Neutrophil (primary cell): ENCODE results near the gene GSTA2.

Experiments used
- H3K27ac ChIP-seq: fragments of 200-600 bp; sonication (generic); 2 replicates; pipeline ENCODE4 v1.5.1; 2016; ENCODE audit warnings: mild to moderate bottlenecking, moderate library complexity
- H3K27me3 ChIP-seq: fragments of 200-600 bp; sonication (generic); 2 replicates; pipeline ENCODE4 v1.6.0; 2016; ENCODE audit warnings: mild to moderate bottlenecking
- H3K36me3 ChIP-seq: fragments of 200-600 bp; sonication (generic); 2 replicates; pipeline ENCODE4 v1.5.1; 2017
- H3K4me1 ChIP-seq, 2 experiments: fragments of 200-600 bp in 1 of 2; sonication (generic) in 1 of 2; 1 replicate in 1 of 2; 2 replicates in 1 of 2; pipeline versions ENCODE4 v1.5.1 to v1.6.1; 2013 to 2016; ENCODE audit warnings: low read depth in 1 of 2, low read length in 1 of 2, mild to moderate bottlenecking in 1 of 2, moderate library complexity in 1 of 2; ENCODE audit not compliant: control insufficient read depth in 1 of 2, insufficient read depth in 1 of 2
- H3K4me3 ChIP-seq, 2 experiments: fragments of 200-600 bp in 1 of 2; sonication (generic) in 1 of 2; 1 replicate in 1 of 2; 2 replicates in 1 of 2; pipeline ENCODE4 v1.5.1; 2013 to 2016; ENCODE audit warnings: low read depth in 1 of 2, low read length in 1 of 2, mild to moderate bottlenecking in 1 of 2, moderate library complexity in 1 of 2
- H3K9me3 ChIP-seq: fragments of 200-600 bp; sonication (generic); 2 replicates; pipeline ENCODE4 v1.5.1; 2016
- TF ChIP-seq, protein P1 (sequence below): fragments of 200-600 bp; sonication (generic); IDR thresholded peaks from 2 replicates; pipeline ENCODE4 v1.5.1; 2016; ENCODE audit warnings: antibody characterized with exemption

Gene GSTA2

DNA sequence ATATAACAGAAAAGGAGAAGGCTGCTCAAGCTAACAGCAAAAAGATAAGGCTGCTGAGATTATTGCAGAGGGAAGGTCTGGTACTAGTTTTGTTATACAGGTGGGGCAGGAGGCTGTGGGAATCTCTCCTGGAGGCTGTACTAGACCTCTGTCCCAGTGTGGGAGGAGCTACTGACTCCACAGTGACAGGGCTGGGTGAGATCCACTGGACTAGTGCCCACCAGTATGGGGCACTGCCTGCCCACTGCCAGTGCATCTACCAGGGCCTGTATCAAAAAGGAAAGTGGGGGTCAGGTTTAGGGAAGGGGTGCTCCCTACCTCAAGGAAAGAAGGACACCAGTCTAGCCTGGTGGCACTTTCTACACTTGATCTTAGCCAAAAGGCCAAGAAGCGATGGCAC, 30.1 kb downstream of the GSTA2 start:
- no peaks in the 10 kb centered on the region for H3K36me3 ChIP-seq
- H3K9me3 ChIP-seq, result no peaks in the 10 kb centered on the region
- no peaks in the 10 kb centered on the region for H3K27me3 ChIP-seq
- no peak overlapping the region for H3K27ac ChIP-seq
- TF ChIP-seq, protein P1, sequence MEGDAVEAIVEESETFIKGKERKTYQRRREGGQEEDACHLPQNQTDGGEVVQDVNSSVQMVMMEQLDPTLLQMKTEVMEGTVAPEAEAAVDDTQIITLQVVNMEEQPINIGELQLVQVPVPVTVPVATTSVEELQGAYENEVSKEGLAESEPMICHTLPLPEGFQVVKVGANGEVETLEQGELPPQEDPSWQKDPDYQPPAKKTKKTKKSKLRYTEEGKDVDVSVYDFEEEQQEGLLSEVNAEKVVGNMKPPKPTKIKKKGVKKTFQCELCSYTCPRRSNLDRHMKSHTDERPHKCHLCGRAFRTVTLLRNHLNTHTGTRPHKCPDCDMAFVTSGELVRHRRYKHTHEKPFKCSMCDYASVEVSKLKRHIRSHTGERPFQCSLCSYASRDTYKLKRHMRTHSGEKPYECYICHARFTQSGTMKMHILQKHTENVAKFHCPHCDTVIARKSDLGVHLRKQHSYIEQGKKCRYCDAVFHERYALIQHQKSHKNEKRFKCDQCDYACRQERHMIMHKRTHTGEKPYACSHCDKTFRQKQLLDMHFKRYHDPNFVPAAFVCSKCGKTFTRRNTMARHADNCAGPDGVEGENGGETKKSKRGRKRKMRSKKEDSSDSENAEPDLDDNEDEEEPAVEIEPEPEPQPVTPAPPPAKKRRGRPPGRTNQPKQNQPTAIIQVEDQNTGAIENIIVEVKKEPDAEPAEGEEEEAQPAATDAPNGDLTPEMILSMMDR, result no peak
- H3K4me1 ChIP-seq, result no peaks in the 10 kb centered on the region
- H3K4me3 ChIP-seq, result no peak overlapping the region

DNA sequence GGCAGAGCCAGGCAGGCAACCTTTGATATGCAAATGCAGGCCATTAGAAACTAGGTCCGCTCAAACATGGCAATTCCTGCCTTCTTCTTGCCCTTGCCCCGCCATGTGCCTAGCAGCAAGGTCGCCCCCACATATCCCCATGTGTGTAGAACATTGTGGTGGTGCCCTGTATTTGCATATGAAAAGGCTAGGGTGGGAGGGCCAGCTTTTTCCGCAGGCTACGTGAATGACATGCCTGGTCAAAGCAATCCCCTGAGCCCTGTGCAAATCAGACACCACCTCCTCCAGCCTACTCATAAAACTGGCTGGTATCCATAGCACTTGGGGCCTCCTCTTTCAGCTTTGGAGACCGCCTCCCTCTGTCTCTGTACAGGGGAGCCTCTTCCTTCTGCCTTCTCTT, 31.6 kb downstream of the GSTA2 start:
- H3K4me1 ChIP-seq, result no peaks in the 10 kb centered on the region
- no peaks in the 10 kb centered on the region for H3K27me3 ChIP-seq
- H3K36me3 ChIP-seq, result no peaks in the 10 kb centered on the region
- no peaks in the 10 kb centered on the region for H3K9me3 ChIP-seq
- no peak overlapping the region for H3K4me3 ChIP-seq
- TF ChIP-seq, protein P1, result no peak
- no peak overlapping the region for H3K27ac ChIP-seq

DNA sequence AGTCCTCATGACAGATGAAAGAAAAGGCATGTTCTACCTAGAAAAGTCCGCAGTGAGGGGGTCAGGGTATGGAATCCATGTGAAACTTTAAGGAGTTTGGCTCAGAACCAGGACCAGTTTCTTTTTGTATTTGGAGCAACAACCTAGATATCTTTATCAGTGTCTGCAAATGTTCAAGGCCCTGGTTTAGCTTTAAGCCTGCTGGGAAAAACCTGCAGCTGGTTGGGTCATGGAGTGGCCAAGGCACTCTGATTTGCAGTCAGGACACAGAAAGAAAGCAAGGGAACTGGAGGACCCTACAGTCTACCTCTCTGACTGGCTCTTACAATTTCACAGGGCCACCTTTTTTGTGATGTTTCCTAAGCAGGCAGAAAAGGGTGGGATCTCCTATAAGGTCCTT, 33.7 kb downstream of the GSTA2 start:
- no peaks in the 10 kb centered on the region for H3K27me3 ChIP-seq
- H3K9me3 ChIP-seq, result no peaks in the 10 kb centered on the region
- no peaks in the 10 kb centered on the region for H3K4me1 ChIP-seq
- TF ChIP-seq, protein P1, result no peak
- no peak overlapping the region for H3K27ac ChIP-seq
- no peaks in the 10 kb centered on the region for H3K36me3 ChIP-seq
- H3K4me3 ChIP-seq, result no peak overlapping the region

DNA sequence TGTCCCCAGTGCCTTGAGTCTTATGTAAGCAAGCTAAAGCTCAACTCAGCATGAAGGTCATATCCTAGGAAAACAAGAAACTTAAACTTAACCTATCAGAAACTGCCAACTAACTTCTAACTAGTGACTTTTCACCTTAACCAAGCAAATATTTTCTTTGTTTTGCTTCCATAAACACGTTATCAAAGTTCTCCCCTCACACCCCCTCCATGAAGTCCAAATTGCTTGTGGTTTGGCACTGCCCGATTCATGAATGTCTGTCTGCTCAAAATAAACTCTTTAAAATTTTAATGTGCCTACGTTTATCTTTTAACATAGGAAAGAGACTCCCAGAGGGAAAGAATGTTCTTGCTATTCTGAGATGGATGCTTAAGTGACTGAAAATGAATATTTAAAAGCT, 34.9 kb downstream of the GSTA2 start:
- Histone ChIP-seq H3K27me3 (no peaks in the 10 kb centered on the region), H3K4me1 (no peaks in the 10 kb centered on the region), H3K4me3 (no peak overlapping the region), H3K36me3 (no peaks in the 10 kb centered on the region), H3K27ac (no peak overlapping the region), H3K9me3 (no peaks in the 10 kb centered on the region)
- TF ChIP-seq, protein P1, result no peak

DNA sequence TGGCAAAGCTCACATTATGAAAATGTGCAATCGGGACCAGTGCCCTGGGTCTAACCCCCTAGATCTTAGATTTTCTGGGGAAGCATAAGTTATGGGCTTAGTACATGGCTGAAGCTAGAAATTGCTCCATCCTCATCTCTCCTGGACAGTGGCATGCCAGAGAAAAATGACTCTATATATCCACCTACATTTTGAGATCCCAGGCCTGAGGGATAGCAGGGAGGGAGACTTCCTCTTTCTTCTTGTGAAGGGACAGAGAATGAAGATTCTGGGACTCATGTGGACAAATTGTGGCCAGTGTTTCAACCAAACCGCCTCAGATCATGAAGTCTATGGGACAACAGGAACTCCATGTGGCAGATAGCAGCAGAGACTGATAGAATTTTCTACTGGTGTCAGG, 35.4 kb downstream of the GSTA2 start:
- Histone ChIP-seq H3K27ac (no peak overlapping the region), H3K4me3 (no peak overlapping the region), H3K27me3 (no peaks in the 10 kb centered on the region), H3K9me3 (no peaks in the 10 kb centered on the region), H3K4me1 (no peaks in the 10 kb centered on the region), H3K36me3 (no peaks in the 10 kb centered on the region)
- TF ChIP-seq, protein P1, result no peak
